ENCODE measurements around the gene NT5C2.
"Not testable (repeated sequence)": the region's sequence is repeated elsewhere in the genome, so short reads cannot be mapped to it uniquely, and the experiment has no call there.

Gene NT5C2

GRCh38 chr10:103210262-103210661 is 17.2 kb upstream of the NT5C2 start:
- H3K36me3 Mint-ChIP-seq (ENCODE audit: low read depth); H3K4me1 Mint-ChIP-seq (ENCODE audit: low read depth); H3K27ac Mint-ChIP-seq; DNase-seq (ENCODE audit: low spot score); H3K4me3 Mint-ChIP-seq; H3K27me3 Mint-ChIP-seq (ENCODE audit: low read depth): not testable (repeated sequence)
- peaks cover 17% of the 10 kb centered on the region for H3K9me3 Mint-ChIP-seq

DNA sequence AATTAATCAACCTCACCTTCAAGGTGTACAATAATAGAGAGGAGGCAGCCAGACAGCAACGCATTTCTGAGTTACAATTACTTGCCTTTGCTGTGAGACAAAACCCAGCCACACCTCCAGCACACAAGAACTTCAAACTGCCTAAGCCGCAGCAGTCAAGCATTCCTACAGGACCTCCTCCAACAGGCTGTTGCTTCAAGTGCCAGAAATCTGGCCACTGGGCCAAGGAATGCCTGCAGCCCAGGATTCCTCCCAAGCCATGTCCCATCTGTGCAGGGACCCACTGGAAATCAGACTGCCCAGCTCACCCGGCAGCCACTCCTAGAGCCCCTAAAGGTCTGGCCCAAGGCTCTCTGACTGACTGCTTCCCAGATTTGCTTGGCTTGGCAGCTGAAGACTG is 14.6 kb upstream of the NT5C2 start:
- H3K36me3 Mint-ChIP-seq (ENCODE audit: low read depth); H3K4me3 Mint-ChIP-seq; H3K27me3 Mint-ChIP-seq (ENCODE audit: low read depth); H3K27ac Mint-ChIP-seq; H3K4me1 Mint-ChIP-seq (ENCODE audit: low read depth); H3K9me3 Mint-ChIP-seq; DNase-seq (ENCODE audit: low spot score): not testable (repeated sequence)

DNA sequence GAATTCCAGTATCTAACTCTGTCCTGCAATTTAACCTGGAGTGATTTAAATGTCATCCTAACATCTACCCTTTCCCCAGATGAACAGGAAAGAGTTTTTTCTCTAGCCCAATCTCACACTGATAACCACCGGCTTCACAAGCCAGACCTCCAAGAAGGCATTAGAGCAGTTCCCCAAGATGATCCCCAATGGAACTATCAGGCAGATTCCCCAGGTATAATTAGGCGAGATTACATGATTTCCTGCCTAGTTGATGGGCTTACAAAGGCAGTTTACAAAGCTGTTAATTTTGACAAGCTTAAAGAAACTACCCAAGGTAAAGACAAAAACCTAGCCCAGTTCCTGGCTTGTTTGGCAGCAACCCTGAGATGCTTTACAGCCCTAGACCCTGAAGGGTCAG is 14.1 kb upstream of the NT5C2 start:
- Mint-ChIP-seq H3K4me1 (ENCODE audit: low read depth) (no peaks in the 10 kb centered on the region), H3K27me3 (ENCODE audit: low read depth) (peaks cover 9% of the 10 kb centered on the region), H3K9me3 (peaks cover 5% of the 10 kb centered on the region), H3K4me3 (no peak overlapping the region), H3K36me3 (ENCODE audit: low read depth) (no peaks in the 10 kb centered on the region), H3K27ac (no peak overlapping the region)
- DNase-seq (ENCODE audit: low spot score) = no peak

DNA sequence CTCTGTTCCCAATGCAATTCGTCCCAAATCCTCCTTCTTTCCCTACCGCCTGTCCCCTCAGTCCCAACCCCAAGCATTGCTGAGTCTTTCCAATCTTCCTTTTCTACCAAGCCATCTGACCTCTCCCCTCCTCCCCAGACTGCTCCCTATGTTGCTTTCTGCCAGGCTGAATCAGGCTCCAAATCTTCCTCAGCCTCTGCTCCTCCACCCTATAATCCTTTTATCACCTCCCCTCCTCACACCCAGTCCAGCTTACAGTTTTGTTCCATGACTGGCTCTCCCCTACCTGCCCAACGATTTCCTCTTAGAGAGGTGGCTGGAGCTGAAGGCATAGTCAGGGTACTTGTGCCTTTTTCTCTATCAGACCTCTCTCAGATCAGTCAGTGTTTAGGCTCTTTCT is 13.6 kb upstream of the NT5C2 start:
- H3K4me3 Mint-ChIP-seq; H3K36me3 Mint-ChIP-seq (ENCODE audit: low read depth); DNase-seq (ENCODE audit: low spot score); H3K9me3 Mint-ChIP-seq; H3K4me1 Mint-ChIP-seq (ENCODE audit: low read depth); H3K27me3 Mint-ChIP-seq (ENCODE audit: low read depth); H3K27ac Mint-ChIP-seq: not testable (repeated sequence)

DNA sequence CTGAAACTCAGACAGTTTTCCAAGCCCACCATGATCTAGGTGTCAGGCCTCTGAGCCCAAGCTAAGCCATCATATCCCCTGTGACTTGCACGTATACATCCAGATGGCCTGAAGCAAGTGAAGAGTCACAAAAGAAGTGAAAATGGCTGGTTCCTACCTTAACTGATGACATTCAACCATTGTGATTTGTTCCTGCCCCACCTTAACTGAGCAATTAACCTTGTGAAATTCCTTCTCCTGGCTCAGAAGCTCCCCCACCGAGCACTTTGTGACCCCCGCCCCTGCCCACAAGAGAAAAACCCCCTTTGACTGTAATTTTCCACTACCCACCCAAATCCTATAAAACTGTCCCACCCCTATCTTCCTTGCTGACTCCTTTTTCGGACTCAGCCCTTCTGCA is 12.3 kb upstream of the NT5C2 start:
- not testable (repeated sequence) for H3K36me3 Mint-ChIP-seq (ENCODE audit: low read depth); H3K4me1 Mint-ChIP-seq (ENCODE audit: low read depth); H3K27me3 Mint-ChIP-seq (ENCODE audit: low read depth); H3K9me3 Mint-ChIP-seq; H3K4me3 Mint-ChIP-seq; DNase-seq (ENCODE audit: low spot score); H3K27ac Mint-ChIP-seq

- Mint-ChIP-seq H3K4me1 (ENCODE audit: low read depth) (no peaks in the 10 kb centered on the region), H3K9me3 (no peaks in the 10 kb centered on the region), H3K27me3 (ENCODE audit: low read depth) (peaks cover 9% of the 10 kb centered on the region), H3K4me3 (no peak overlapping the region), H3K36me3 (ENCODE audit: low read depth) (no peaks in the 10 kb centered on the region), H3K27ac (no peak overlapping the region)
- DNase-seq (ENCODE audit: low spot score) = no peak
These were observed 11.5 kb upstream of the NT5C2 start for GRCh38 chr10:103204353-103205255.

DNA sequence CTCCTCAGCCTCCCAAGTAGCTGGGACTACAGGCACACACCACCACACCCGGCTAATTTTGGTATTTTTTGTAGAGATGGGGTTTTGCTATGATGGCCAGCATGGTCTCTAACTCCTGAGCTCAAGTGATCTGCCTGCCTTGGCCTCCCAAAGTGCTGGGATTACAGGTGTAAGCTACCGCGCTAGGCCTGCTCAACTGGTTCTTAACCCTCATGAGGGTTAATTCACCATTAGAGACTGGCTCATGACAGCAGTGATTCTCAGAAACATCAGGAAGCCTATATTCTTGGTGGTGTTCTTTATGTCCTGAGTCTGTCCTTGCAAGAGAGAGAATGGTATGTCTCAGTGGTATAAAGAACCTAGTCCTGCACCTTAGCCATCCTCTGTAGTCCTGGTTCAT is 10.4 kb upstream of the NT5C2 start:
- Mint-ChIP-seq H3K27ac (no peak overlapping the region), H3K4me1 (ENCODE audit: low read depth) (no peaks in the 10 kb centered on the region), H3K36me3 (ENCODE audit: low read depth) (no peaks in the 10 kb centered on the region), H3K27me3 (ENCODE audit: low read depth) (peaks cover 9% of the 10 kb centered on the region), H3K4me3 (no peak overlapping the region), H3K9me3 (no peaks in the 10 kb centered on the region)
- no peak for DNase-seq (ENCODE audit: low spot score)

DNA sequence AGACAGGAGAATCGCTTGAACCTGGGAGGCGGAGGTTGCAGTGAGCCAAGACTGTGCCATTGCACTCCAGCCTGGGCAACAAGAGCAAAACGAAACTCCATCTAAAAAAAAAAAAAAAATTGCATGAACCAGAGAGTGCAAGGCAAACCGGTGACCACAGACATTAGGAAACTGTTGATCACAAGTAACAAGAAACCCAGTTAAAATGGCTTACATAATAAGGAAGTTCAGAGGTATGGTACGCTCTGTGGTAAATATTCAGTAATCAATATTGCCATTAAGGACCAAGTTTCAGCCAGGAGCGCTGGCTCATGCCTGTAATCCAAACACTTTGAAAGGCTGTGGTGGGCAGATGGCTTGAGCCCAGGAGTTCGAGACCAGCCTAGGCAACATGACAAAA is 9.2 kb upstream of the NT5C2 start:
- H3K27me3 Mint-ChIP-seq (ENCODE audit: low read depth) = peaks cover 9% of the 10 kb centered on the region
- no peak overlapping the region for H3K4me3 Mint-ChIP-seq
- H3K36me3 Mint-ChIP-seq (ENCODE audit: low read depth) = no peaks in the 10 kb centered on the region
- H3K4me1 Mint-ChIP-seq (ENCODE audit: low read depth) = peaks cover 7% of the 10 kb centered on the region
- DNase-seq (ENCODE audit: low spot score) = no peak
- H3K9me3 Mint-ChIP-seq = no peaks in the 10 kb centered on the region
- no peak overlapping the region for H3K27ac Mint-ChIP-seq

DNA sequence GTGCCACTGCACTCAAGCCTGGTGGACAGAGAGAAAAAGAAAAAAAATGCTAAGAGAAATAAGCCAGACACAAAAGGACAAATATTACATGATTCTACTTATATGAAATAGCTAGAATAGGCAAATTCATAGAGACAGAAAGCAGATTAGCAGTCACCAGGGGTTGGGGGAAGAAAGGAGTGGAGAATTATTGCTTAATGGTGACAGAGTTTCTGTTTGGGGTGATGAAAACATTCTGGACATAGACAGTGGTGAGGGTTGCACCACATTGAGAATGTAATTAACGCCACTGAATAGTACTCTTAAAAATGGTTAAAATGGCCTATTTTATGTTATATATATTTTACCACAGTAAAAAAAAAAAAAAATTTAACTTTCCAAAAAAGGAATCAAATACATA is 6.4 kb upstream of the NT5C2 start:
- no peak overlapping the region for H3K27ac Mint-ChIP-seq
- H3K27me3 Mint-ChIP-seq (ENCODE audit: low read depth) = no peaks in the 10 kb centered on the region
- peaks cover 11% of the 10 kb centered on the region for H3K4me1 Mint-ChIP-seq (ENCODE audit: low read depth)
- H3K9me3 Mint-ChIP-seq = no peaks in the 10 kb centered on the region
- no peak for DNase-seq (ENCODE audit: low spot score)
- H3K4me3 Mint-ChIP-seq = no peak overlapping the region
- no peaks in the 10 kb centered on the region for H3K36me3 Mint-ChIP-seq (ENCODE audit: low read depth)

GRCh38 chr10:103198648-103199047 is 5.6 kb upstream of the NT5C2 start:
- H3K27ac Mint-ChIP-seq = no peak overlapping the region
- H3K36me3 Mint-ChIP-seq (ENCODE audit: low read depth) = peaks cover 4% of the 10 kb centered on the region
- no peaks in the 10 kb centered on the region for H3K27me3 Mint-ChIP-seq (ENCODE audit: low read depth)
- H3K4me3 Mint-ChIP-seq = no peak overlapping the region
- no peak for DNase-seq (ENCODE audit: low spot score)
- no peaks in the 10 kb centered on the region for H3K9me3 Mint-ChIP-seq
- H3K4me1 Mint-ChIP-seq (ENCODE audit: low read depth) = peaks cover 17% of the 10 kb centered on the region

GRCh38 chr10:103197903-103198302 is 4.8 kb upstream of the NT5C2 start:
- Mint-ChIP-seq H3K4me1 (ENCODE audit: low read depth) (peaks cover 21% of the 10 kb centered on the region), H3K27me3 (ENCODE audit: low read depth) (no peaks in the 10 kb centered on the region), H3K4me3 (no peak overlapping the region), H3K27ac (no peak overlapping the region), H3K9me3 (no peaks in the 10 kb centered on the region), H3K36me3 (ENCODE audit: low read depth) (peaks cover 6% of the 10 kb centered on the region)
- DNase-seq (ENCODE audit: low spot score) = no peak

DNA sequence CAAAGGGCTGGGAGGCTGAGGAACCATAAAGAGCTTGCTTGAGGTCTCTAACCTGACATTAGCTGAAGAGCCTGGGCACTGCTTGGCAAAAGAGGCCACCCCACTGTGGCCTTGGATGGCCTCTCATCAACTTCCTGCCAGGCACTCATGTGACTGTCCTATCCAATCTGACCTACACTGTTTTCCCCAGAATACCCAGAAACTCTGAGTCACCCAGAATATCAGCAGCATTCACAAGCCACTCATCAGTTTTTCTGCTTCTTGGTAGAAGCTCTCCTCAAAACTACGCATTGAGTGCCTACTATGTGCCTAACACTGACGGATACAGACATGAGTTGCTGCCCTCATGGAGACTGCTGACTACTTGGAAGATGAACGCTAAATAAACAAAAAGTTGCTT is 4.1 kb upstream of the NT5C2 start:
- no peaks in the 10 kb centered on the region for H3K9me3 Mint-ChIP-seq
- H3K36me3 Mint-ChIP-seq (ENCODE audit: low read depth) = peaks cover 11% of the 10 kb centered on the region
- peaks cover 21% of the 10 kb centered on the region for H3K4me1 Mint-ChIP-seq (ENCODE audit: low read depth)
- H3K4me3 Mint-ChIP-seq = no peak overlapping the region
- no peak overlapping the region for H3K27ac Mint-ChIP-seq
- no peaks in the 10 kb centered on the region for H3K27me3 Mint-ChIP-seq (ENCODE audit: low read depth)
- peak; percentile 56 for DNase-seq (ENCODE audit: low spot score)

GRCh38 chr10:103196516-103196915 is 3.4 kb upstream of the NT5C2 start:
- H3K4me3 Mint-ChIP-seq = no peak overlapping the region
- H3K4me1 Mint-ChIP-seq (ENCODE audit: low read depth) = peaks cover 26% of the 10 kb centered on the region
- H3K36me3 Mint-ChIP-seq (ENCODE audit: low read depth) = peaks cover 15% of the 10 kb centered on the region
- no peaks in the 10 kb centered on the region for H3K9me3 Mint-ChIP-seq
- H3K27ac Mint-ChIP-seq = peak overlapping the region; percentile 17
- no peak for DNase-seq (ENCODE audit: low spot score)
- H3K27me3 Mint-ChIP-seq (ENCODE audit: low read depth) = no peaks in the 10 kb centered on the region

DNA sequence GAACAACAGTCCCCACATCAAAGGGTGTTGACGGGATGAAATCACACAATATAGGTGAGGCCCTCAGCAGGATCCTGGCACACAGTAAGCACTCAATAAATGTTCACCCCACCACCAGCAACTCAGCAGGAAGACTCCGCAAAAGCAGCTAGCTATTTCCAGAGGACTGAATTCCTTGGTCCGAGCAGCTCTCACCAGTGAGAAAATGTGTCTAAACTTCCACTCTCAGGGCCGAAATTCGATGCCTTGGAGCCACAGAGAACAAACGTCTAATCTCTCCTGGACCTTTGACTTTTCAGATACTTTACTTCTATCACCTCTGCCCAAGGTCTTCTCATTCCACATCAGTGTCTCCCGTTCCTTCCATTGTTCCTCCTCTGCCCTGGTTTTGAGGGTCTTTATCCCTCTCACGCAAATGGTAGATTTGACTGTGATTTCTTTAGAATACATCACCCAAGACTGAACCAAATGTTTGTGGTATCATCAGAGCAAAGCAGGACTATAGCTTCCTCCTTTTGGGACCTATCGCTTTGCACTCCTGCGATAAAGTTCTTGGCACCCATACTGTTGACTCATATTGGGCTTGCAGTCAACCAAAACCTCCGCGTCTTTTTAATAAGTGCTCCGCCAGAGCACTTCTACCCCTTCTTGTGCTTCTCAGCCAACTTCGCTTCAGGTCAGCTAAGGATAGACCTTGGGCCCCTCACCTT is 903 bp upstream of the NT5C2 start:
- H3K4me3 Mint-ChIP-seq = peak overlapping the region; percentile 91
- H3K27ac Mint-ChIP-seq = peak overlapping the region; percentile 92
- no peak for DNase-seq (ENCODE audit: low spot score)
- no peaks in the 10 kb centered on the region for H3K9me3 Mint-ChIP-seq
- H3K4me1 Mint-ChIP-seq (ENCODE audit: low read depth) = peaks cover 34% of the 10 kb centered on the region
- peaks cover 19% of the 10 kb centered on the region for H3K36me3 Mint-ChIP-seq (ENCODE audit: low read depth)
- H3K27me3 Mint-ChIP-seq (ENCODE audit: low read depth) = no peaks in the 10 kb centered on the region
